A549 (cell line): ENCODE data around the gene ITGB1. TPM values are rescaled to one million over a fixed set of nuclear protein-coding genes. Genes with fewer than 3 reads are reported as not detected.
A peak's percentile ranks its signal among the peaks of the same experiment; 100 is the strongest.

Experiments used
- CBX2 ChIP-seq: fragments of 200-600 bp; sonication (generic); IDR thresholded peaks from 2 replicates; pipeline ENCODE4 v1.6.1; 2016; ENCODE audit warnings: low read depth, mild to moderate bottlenecking, borderline replicate concordance
- CBX8 ChIP-seq: fragments of 200-600 bp; sonication (generic); IDR thresholded peaks from 2 replicates; pipeline ENCODE4 v1.6.1; 2016
- CTCF ChIP-seq: fragments of >200 bp; sonication (Bioruptor Twin); formaldehyde crosslinking; IDR thresholded peaks from 3 replicates; pipeline ENCODE4 v1.5.1; 2016
- E2F6 ChIP-seq: IDR thresholded peaks from 2 replicates; pipeline ENCODE4 v1.6.1; 2012; ENCODE audit warnings: low read depth, borderline replicate concordance
- EHF ChIP-seq: fragments of 250-450 bp; sonication (Bioruptor Pico); IDR thresholded peaks from 2 replicates; pipeline ENCODE4 v1.5.0; 2020; ENCODE audit warnings: mild to moderate bottlenecking
- EHMT2 ChIP-seq: fragments of 200-600 bp; sonication (generic); IDR thresholded peaks from 2 replicates; pipeline ENCODE4 v1.6.1; 2016; ENCODE audit warnings: antibody characterized with exemption, low read depth, mild to moderate bottlenecking, moderate library complexity
- ELK1 ChIP-seq: fragments of 150-350 bp; IDR thresholded peaks from 2 replicates; pipeline ENCODE4 v1.6.1; 2014; ENCODE audit warnings: low read depth, mild to moderate bottlenecking, low read length
- ESRRA ChIP-seq: fragments of 150-350 bp; IDR thresholded peaks from 2 replicates; pipeline ENCODE4 v1.6.1; 2014; ENCODE audit warnings: mild to moderate bottlenecking, low read length, borderline replicate concordance
- FOSB ChIP-seq: fragments of 250-450 bp; sonication (Bioruptor Pico); IDR thresholded peaks from 2 replicates; pipeline ENCODE4 v1.5.0; 2020; ENCODE audit warnings: mild to moderate bottlenecking, moderate library complexity
- GATA3 ChIP-seq: IDR thresholded peaks from 2 replicates; pipeline ENCODE4 v1.6.1; 2012; ENCODE audit warnings: borderline replicate concordance
- HES2 ChIP-seq: fragments of >200 bp; sonication (Bioruptor Twin); formaldehyde crosslinking; IDR thresholded peaks from 2 replicates; pipeline ENCODE4 v1.6.1; 2016
- HEYL ChIP-seq: fragments of 250-450 bp; sonication (Bioruptor Pico); IDR thresholded peaks from 2 replicates; pipeline ENCODE4 v1.8.0; 2021; ENCODE audit warnings: mild to moderate bottlenecking, moderate library complexity
- HOXA7 ChIP-seq: fragments of 250-450 bp; sonication (Bioruptor Pico); IDR thresholded peaks from 2 replicates; pipeline ENCODE4 v1.5.0; 2020; ENCODE audit warnings: mild to moderate bottlenecking, moderate library complexity
- HOXB13 ChIP-seq: fragments of 250-450 bp; sonication (Bioruptor Pico); IDR thresholded peaks from 2 replicates; pipeline ENCODE4 v1.5.0; 2020; ENCODE audit warnings: low read depth, mild to moderate bottlenecking, moderate library complexity
- HOXB5 ChIP-seq: fragments of 250-450 bp; sonication (Bioruptor Pico); IDR thresholded peaks from 2 replicates; pipeline ENCODE4 v1.5.0; 2020; ENCODE audit warnings: mild to moderate bottlenecking, moderate library complexity
- JUN ChIP-seq, 2 experiments: fragments of >200 bp; sonication (Bioruptor Twin); formaldehyde crosslinking; IDR thresholded peaks; 2 replicates in 1 of 2; 3 replicates in 1 of 2; pipeline ENCODE4 v1.6.1; 2016 to 2017
- JUNB ChIP-seq: fragments of >200 bp; sonication (Bioruptor Twin); formaldehyde crosslinking; IDR thresholded peaks from 2 replicates; pipeline ENCODE4 v1.6.1; 2016
- KDM5A ChIP-seq: fragments of 200-600 bp; sonication (generic); IDR thresholded peaks from 2 replicates; pipeline ENCODE4 v1.6.1; 2016; ENCODE audit warnings: antibody characterized with exemption, mild to moderate bottlenecking
- MAFK ChIP-seq: fragments of 450-650 bp; IDR thresholded peaks from 2 replicates; pipeline ENCODE4 v1.6.1; 2014; ENCODE audit not compliant: partially characterized antibody
- MAX ChIP-seq: IDR thresholded peaks from 2 replicates; pipeline ENCODE4 v1.6.1; 2012
- NPAS2 ChIP-seq: fragments of 250-450 bp; sonication (Bioruptor Pico); IDR thresholded peaks from 2 replicates; pipeline ENCODE4 v1.8.0; 2022; ENCODE audit warnings: mild to moderate bottlenecking, moderate library complexity, borderline replicate concordance
- NR3C1 ChIP-seq: fragments of >200 bp; sonication (Bioruptor Twin); formaldehyde crosslinking; IDR thresholded peaks from 3 replicates; pipeline ENCODE4 v1.6.1; 2017
- POLR2AphosphoS2 ChIP-seq: conservative IDR thresholded peaks from 2 replicates; pipeline ENCODE4 v1.6.1; 2012; ENCODE audit warnings: low read length, improper control_type of control experiment, inconsistent platforms
- RAD21 ChIP-seq, 2 experiments: fragments of >200 bp in 1 of 2; sonication (Bioruptor Twin) in 1 of 2; formaldehyde crosslinking in 1 of 2; IDR thresholded peaks in 1 of 2; conservative IDR thresholded peaks in 1 of 2; 2 replicates in 1 of 2; 3 replicates in 1 of 2; pipeline ENCODE4 v1.6.1; 2012 to 2018; ENCODE audit warnings: inconsistent platforms in 1 of 2
- RARB ChIP-seq: fragments of 250-450 bp; sonication (Bioruptor Pico); IDR thresholded peaks from 2 replicates; pipeline ENCODE4 v1.8.0; 2021; ENCODE audit warnings: mild to moderate bottlenecking, moderate library complexity
- RCOR1 ChIP-seq: fragments of 150-350 bp; IDR thresholded peaks from 2 replicates; pipeline ENCODE4 v1.6.1; 2014; ENCODE audit warnings: antibody characterized with exemption, low read length, low read depth
- RFX5 ChIP-seq: fragments of 450-650 bp; IDR thresholded peaks from 2 replicates; pipeline ENCODE4 v1.7.1; 2014; ENCODE audit warnings: antibody characterized with exemption, mild to moderate bottlenecking, moderate library complexity
- SREBF2 ChIP-seq: fragments of 450-650 bp; IDR thresholded peaks from 2 replicates; pipeline ENCODE4 v1.6.1; 2014; ENCODE audit warnings: mild to moderate bottlenecking, moderate library complexity
- TP53 ChIP-seq: fragments of 250-450 bp; sonication (Bioruptor Pico); IDR thresholded peaks from 2 replicates; pipeline ENCODE4 v1.5.0; 2021; ENCODE audit warnings: mild to moderate bottlenecking, moderate library complexity
- USF2 ChIP-seq: fragments of 450-650 bp; IDR thresholded peaks from 2 replicates; pipeline ENCODE4 v1.6.1; 2014; ENCODE audit warnings: antibody characterized with exemption
- ZC3H11A ChIP-seq: fragments of 450-650 bp; IDR thresholded peaks from 2 replicates; pipeline ENCODE4 v1.6.1; 2014; ENCODE audit warnings: antibody characterized with exemption, mild to moderate bottlenecking
- ZNF302 ChIP-seq: fragments of 250-450 bp; sonication (Bioruptor Pico); IDR thresholded peaks from 2 replicates; pipeline ENCODE4 v1.9.0; 2021; ENCODE audit warnings: inconsistent platforms, mild to moderate bottlenecking, moderate library complexity
- ZSCAN20 ChIP-seq: fragments of 250-450 bp; sonication (Bioruptor Pico); IDR thresholded peaks from 2 replicates; pipeline ENCODE4 v1.8.0; 2022; ENCODE audit warnings: mild to moderate bottlenecking, moderate library complexity
- polyA plus RNA-seq, 4 experiments: library from polyadenylated mRNA; depleted of rRNA in 3 of 4; stranded (reverse); fragments of >200 nt; fragmentation: RNase III in 1 of 4; extraction: RNeasy Plus Mini Kit Qiagen cat#74134 plus additional on column Dnase treatment in 1 of 4; gene quantifications; 2 replicates in 3 of 4; 3 replicates in 1 of 4; pipeline ENCODE4 v1.2.3, GENCODE V29; 2011 to 2017
- TF ChIP-seq, protein P1 (sequence below): fragments of 250-450 bp; sonication (Bioruptor Pico); IDR thresholded peaks from 2 replicates; pipeline ENCODE4 v1.5.0; 2020; ENCODE audit warnings: low read depth, mild to moderate bottlenecking, moderate library complexity
- TF ChIP-seq, protein P2 (sequence below): fragments of 200-600 bp; sonication (generic); IDR thresholded peaks from 2 replicates; pipeline ENCODE4 v1.6.1; 2016; ENCODE audit warnings: antibody characterized with exemption, mild to moderate bottlenecking, moderate library complexity

ITGB1 gene
- polyA plus RNA-seq, 2 of the 4 experiments (the other 2 are of a cell fraction), result 1,270 to 2,408 TPM

- TF ChIP-seq, protein P1, sequence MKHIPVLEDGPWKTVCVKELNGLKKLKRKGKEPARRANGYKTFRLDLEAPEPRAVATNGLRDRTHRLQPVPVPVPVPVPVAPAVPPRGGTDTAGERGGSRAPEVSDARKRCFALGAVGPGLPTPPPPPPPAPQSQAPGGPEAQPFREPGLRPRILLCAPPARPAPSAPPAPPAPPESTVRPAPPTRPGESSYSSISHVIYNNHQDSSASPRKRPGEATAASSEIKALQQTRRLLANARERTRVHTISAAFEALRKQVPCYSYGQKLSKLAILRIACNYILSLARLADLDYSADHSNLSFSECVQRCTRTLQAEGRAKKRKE (CRISPR knock-in tag), result no peak
- TF ChIP-seq ESRRA (no peak), ELK1 (no peak), RCOR1 (no peak), FOSB (CRISPR knock-in tag) (no peak), SREBF2 (no peak), NPAS2 (CRISPR knock-in tag) (no peak), HEYL (CRISPR knock-in tag) (no peak), NR3C1 (no peak), E2F6 (no peak), CTCF (no peak), ZNF302 (no peak), HOXA7 (CRISPR knock-in tag) (peak; percentile 79; the same call in 1 of the 2 replicates), TP53 (CRISPR knock-in tag) (no peak), HES2 (peak; percentile 63), GATA3 (peak; percentile 90; the same call in 1 of the 2 replicates), CBX2 (no peak), JUN (IDR thresholded peaks at IDR 0.05) (peak; percentile 85 to 98; a peak in 4 of 5 replicates), HOXB13 (CRISPR knock-in tag) (no peak), ZC3H11A (no peak), MAX (peak; percentile 66; the same call in 1 of the 2 replicates), CBX8 (no peak), RAD21 (conservative IDR thresholded peaks at IDR 0.05 in 1 of 2, IDR thresholded peaks at IDR 0.05 in 1 of 2) (peak in 1 of 2 experiments; percentile 11; a peak in 2 of 5 replicates), HOXB5 (CRISPR knock-in tag) (peak; percentile 67; the same call in 1 of the 2 replicates), USF2 (peak; percentile 47; the same call in 1 of the 2 replicates), JUNB (peak; percentile 92), ZSCAN20 (CRISPR knock-in tag) (peak; percentile 6; the same call in 1 of the 2 replicates), KDM5A (no peak), POLR2AphosphoS2 (no peak), EHMT2 (no peak), MAFK (peak; percentile 84), RFX5 (no peak), EHF (CRISPR knock-in tag) (no peak), RARB (CRISPR knock-in tag) (peak; percentile 94; the same call in 1 of the 2 replicates)
- TF ChIP-seq, protein P2, sequence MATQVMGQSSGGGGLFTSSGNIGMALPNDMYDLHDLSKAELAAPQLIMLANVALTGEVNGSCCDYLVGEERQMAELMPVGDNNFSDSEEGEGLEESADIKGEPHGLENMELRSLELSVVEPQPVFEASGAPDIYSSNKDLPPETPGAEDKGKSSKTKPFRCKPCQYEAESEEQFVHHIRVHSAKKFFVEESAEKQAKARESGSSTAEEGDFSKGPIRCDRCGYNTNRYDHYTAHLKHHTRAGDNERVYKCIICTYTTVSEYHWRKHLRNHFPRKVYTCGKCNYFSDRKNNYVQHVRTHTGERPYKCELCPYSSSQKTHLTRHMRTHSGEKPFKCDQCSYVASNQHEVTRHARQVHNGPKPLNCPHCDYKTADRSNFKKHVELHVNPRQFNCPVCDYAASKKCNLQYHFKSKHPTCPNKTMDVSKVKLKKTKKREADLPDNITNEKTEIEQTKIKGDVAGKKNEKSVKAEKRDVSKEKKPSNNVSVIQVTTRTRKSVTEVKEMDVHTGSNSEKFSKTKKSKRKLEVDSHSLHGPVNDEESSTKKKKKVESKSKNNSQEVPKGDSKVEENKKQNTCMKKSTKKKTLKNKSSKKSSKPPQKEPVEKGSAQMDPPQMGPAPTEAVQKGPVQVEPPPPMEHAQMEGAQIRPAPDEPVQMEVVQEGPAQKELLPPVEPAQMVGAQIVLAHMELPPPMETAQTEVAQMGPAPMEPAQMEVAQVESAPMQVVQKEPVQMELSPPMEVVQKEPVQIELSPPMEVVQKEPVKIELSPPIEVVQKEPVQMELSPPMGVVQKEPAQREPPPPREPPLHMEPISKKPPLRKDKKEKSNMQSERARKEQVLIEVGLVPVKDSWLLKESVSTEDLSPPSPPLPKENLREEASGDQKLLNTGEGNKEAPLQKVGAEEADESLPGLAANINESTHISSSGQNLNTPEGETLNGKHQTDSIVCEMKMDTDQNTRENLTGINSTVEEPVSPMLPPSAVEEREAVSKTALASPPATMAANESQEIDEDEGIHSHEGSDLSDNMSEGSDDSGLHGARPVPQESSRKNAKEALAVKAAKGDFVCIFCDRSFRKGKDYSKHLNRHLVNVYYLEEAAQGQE, result no peak
Observed at GRCh38 chr10:32985775-32986350, 27.8 kb upstream of the ITGB1 start (continued).
